Measurements from ENCODE around the gene TMEM108.

TMEM108 gene

DNA sequence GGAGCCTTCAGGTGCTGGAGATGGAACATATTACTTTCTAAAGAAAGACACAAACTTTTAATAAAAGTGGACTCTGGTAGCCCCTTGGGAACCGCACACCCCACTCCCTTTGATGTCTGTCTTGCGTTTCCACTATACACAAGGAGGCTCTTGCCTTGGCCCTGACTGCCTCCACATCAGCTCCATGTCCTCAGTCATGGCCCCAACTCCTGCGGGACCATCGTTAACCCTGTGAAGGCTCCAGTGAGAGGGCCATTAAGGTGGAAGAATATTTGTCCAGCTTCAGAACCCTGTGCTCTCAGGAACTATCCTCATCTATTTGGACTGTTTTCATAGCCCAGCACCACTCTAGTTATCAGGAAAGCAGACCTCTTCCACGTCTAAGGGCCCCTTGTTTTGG is 345.6 kb downstream of the TMEM108 start (continued):
- TF ChIP-seq, protein P1, sequence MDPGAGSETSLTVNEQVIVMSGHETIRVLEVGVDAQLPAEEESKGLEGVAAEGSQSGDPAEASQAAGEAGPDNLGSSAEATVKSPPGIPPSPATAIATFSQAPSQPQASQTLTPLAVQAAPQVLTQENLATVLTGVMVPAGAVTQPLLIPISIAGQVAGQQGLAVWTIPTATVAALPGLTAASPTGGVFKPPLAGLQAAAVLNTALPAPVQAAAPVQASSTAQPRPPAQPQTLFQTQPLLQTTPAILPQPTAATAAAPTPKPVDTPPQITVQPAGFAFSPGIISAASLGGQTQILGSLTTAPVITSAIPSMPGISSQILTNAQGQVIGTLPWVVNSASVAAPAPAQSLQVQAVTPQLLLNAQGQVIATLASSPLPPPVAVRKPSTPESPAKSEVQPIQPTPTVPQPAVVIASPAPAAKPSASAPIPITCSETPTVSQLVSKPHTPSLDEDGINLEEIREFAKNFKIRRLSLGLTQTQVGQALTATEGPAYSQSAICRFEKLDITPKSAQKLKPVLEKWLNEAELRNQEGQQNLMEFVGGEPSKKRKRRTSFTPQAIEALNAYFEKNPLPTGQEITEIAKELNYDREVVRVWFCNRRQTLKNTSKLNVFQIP (CRISPR knock-in tag; IDR thresholded peaks at IDR 0.05; ENCODE audit: borderline replicate concordance, low read depth) = no peak
- no peak for TF ChIP-seq ARNTL (CRISPR knock-in tag; IDR thresholded peaks at IDR 0.05; ENCODE audit: borderline replicate concordance, low read depth)
- TF ChIP-seq, protein P2, sequence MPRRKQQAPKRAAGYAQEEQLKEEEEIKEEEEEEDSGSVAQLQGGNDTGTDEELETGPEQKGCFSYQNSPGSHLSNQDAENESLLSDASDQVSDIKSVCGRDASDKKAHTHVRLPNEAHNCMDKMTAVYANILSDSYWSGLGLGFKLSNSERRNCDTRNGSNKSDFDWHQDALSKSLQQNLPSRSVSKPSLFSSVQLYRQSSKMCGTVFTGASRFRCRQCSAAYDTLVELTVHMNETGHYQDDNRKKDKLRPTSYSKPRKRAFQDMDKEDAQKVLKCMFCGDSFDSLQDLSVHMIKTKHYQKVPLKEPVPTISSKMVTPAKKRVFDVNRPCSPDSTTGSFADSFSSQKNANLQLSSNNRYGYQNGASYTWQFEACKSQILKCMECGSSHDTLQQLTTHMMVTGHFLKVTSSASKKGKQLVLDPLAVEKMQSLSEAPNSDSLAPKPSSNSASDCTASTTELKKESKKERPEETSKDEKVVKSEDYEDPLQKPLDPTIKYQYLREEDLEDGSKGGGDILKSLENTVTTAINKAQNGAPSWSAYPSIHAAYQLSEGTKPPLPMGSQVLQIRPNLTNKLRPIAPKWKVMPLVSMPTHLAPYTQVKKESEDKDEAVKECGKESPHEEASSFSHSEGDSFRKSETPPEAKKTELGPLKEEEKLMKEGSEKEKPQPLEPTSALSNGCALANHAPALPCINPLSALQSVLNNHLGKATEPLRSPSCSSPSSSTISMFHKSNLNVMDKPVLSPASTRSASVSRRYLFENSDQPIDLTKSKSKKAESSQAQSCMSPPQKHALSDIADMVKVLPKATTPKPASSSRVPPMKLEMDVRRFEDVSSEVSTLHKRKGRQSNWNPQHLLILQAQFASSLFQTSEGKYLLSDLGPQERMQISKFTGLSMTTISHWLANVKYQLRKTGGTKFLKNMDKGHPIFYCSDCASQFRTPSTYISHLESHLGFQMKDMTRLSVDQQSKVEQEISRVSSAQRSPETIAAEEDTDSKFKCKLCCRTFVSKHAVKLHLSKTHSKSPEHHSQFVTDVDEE (CRISPR knock-in tag; IDR thresholded peaks at IDR 0.05) = no peak

- no peak for TF ChIP-seq CSRNP3 (CRISPR knock-in tag; IDR thresholded peaks at IDR 0.05)
- TF ChIP-seq ISL1 (CRISPR knock-in tag; IDR thresholded peaks at IDR 0.05) = no peak
- no peak for TF ChIP-seq ZFP3 (CRISPR knock-in tag; IDR thresholded peaks at IDR 0.05)
- TF ChIP-seq ARNTL (CRISPR knock-in tag; IDR thresholded peaks at IDR 0.05; ENCODE audit: borderline replicate concordance, low read depth) = no peak
- TF ChIP-seq GLIS3 (CRISPR knock-in tag; IDR thresholded peaks at IDR 0.05) = no peak
- TF ChIP-seq ZNF70 (CRISPR knock-in tag; IDR thresholded peaks at IDR 0.05) = no peak
- TF ChIP-seq, protein P1 (CRISPR knock-in tag; IDR thresholded peaks at IDR 0.05; ENCODE audit: borderline replicate concordance, low read depth) = no peak
- TF ChIP-seq ZFP30 (CRISPR knock-in tag; IDR thresholded peaks at IDR 0.05) = no peak
- no peak for TF ChIP-seq ZNF8 (CRISPR knock-in tag; IDR thresholded peaks at IDR 0.05)
- TF ChIP-seq ESRRG (CRISPR knock-in tag; IDR thresholded peaks at IDR 0.05) = no peak
- peak; percentile 98 for ATAC-seq
Measured at GRCh38 chr3:133384331-133385027, 346.3 kb downstream of the TMEM108 start.

- ATAC-seq = no peak
Measured at GRCh38 chr3:133386876-133387275, 348.7 kb downstream of the TMEM108 start.

More at GRCh38 chr3:133386876-133387275, 348.7 kb downstream of the TMEM108 start:
- TF ChIP-seq CSDC2 (CRISPR knock-in tag; IDR thresholded peaks at IDR 0.05) = no peak
- no peak for TF ChIP-seq CSRNP3 (CRISPR knock-in tag; IDR thresholded peaks at IDR 0.05)
- TF ChIP-seq TOX (CRISPR knock-in tag; IDR thresholded peaks at IDR 0.05; ENCODE audit: borderline replicate concordance) = no peak
- TF ChIP-seq OSR1 (CRISPR knock-in tag; IDR thresholded peaks at IDR 0.05) = no peak
- TF ChIP-seq, protein P1 (CRISPR knock-in tag; IDR thresholded peaks at IDR 0.05; ENCODE audit: borderline replicate concordance, low read depth) = no peak
- no peak for TF ChIP-seq ZFP3 (CRISPR knock-in tag; IDR thresholded peaks at IDR 0.05)
- no peak for TF ChIP-seq ESRRG (CRISPR knock-in tag; IDR thresholded peaks at IDR 0.05)
- no peak for TF ChIP-seq SNAI2 (CRISPR knock-in tag; IDR thresholded peaks at IDR 0.05)
- no peak for TF ChIP-seq ISL1 (CRISPR knock-in tag; IDR thresholded peaks at IDR 0.05)
- no peak for TF ChIP-seq BACH2 (CRISPR knock-in tag; IDR thresholded peaks at IDR 0.05; ENCODE audit: borderline replicate concordance)
- no peak for TF ChIP-seq RARB (CRISPR knock-in tag; IDR thresholded peaks at IDR 0.05)
- no peak for TF ChIP-seq GLIS3 (CRISPR knock-in tag; IDR thresholded peaks at IDR 0.05)
- TF ChIP-seq ARNTL (CRISPR knock-in tag; IDR thresholded peaks at IDR 0.05; ENCODE audit: borderline replicate concordance, low read depth) = no peak
- TF ChIP-seq ZFP30 (CRISPR knock-in tag; IDR thresholded peaks at IDR 0.05) = no peak
- no peak for TF ChIP-seq ZNF565 (CRISPR knock-in tag; conservative IDR thresholded peaks at IDR 0.05; ENCODE audit: low read depth)
- TF ChIP-seq PPARA (CRISPR knock-in tag; IDR thresholded peaks at IDR 0.05; ENCODE audit: borderline replicate concordance) = no peak
- TF ChIP-seq, protein P3, sequence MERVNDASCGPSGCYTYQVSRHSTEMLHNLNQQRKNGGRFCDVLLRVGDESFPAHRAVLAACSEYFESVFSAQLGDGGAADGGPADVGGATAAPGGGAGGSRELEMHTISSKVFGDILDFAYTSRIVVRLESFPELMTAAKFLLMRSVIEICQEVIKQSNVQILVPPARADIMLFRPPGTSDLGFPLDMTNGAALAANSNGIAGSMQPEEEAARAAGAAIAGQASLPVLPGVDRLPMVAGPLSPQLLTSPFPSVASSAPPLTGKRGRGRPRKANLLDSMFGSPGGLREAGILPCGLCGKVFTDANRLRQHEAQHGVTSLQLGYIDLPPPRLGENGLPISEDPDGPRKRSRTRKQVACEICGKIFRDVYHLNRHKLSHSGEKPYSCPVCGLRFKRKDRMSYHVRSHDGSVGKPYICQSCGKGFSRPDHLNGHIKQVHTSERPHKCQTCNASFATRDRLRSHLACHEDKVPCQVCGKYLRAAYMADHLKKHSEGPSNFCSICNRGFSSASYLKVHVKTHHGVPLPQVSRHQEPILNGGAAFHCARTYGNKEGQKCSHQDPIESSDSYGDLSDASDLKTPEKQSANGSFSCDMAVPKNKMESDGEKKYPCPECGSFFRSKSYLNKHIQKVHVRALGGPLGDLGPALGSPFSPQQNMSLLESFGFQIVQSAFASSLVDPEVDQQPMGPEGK (CRISPR knock-in tag; IDR thresholded peaks at IDR 0.05; ENCODE audit: borderline replicate concordance) = no peak
- no peak for TF ChIP-seq ZNF70 (CRISPR knock-in tag; IDR thresholded peaks at IDR 0.05)
